ENCODE measurements around the gene C1QA. TPM values are rescaled to one million over a fixed set of nuclear protein-coding genes. Genes with fewer than 3 reads are reported as not detected.

The C1QA gene
- total and polyA plus RNA-seq, 10 of the 15 experiments (the other 5 are each of a cell fraction or from before 2014, with no cell fraction given), result 0.59 TPM; not detected in 9

- TF ChIP-seq EED (IDR thresholded peaks at IDR 0.05; ENCODE audit: low read depth) (no peak), BHLHE40 (IDR thresholded peaks at IDR 0.05; ENCODE audit: borderline replicate concordance in 1 of 2, low read depth in 2 of 2, low read length in 1 of 2) (0 out of 4 replicates have a peak, but pooled peaks of 1 of the 2 experiments have one; percentile 16), IKZF2 (IDR thresholded peaks at IDR 0.05) (no peak), ASH2L (IDR thresholded peaks at IDR 0.05; ENCODE audit: borderline replicate concordance, low read depth) (no peak), ESRRA (IDR thresholded peaks at IDR 0.05; ENCODE audit: low read length) (no peak), ZBTB11 (CRISPR knock-in tag; IDR thresholded peaks at IDR 0.05) (no peak), ATF2 (IDR thresholded peaks at IDR 0.05; ENCODE audit: low read length) (no peak), PML (IDR thresholded peaks at IDR 0.05; ENCODE audit: low read length) (no peak), SIN3A (IDR thresholded peaks at IDR 0.05; ENCODE audit: low read depth, low read length) (no peak), CTCF (IDR thresholded peaks at IDR 0.05 in 2 of 3, conservative IDR thresholded peaks at IDR 0.05 in 1 of 3; ENCODE audit: control insufficient read depth in 2 of 3, extremely low read depth in 1 of 3, insufficient read depth in 1 of 3, low read depth in 3 of 3, low read length in 3 of 3) (peak; percentile 83 to 93 (median 89)), SIX5 (IDR thresholded peaks at IDR 0.05; ENCODE audit: low read depth, low read length, severe bottlenecking) (no peak), RAD21 (IDR thresholded peaks at IDR 0.05; ENCODE audit: insufficient read depth, low read depth, low read length) (peak; percentile 77), MLLT1 (IDR thresholded peaks at IDR 0.05) (no peak), NFXL1 (IDR thresholded peaks at IDR 0.05; ENCODE audit: borderline replicate concordance) (no peak), HCFC1 (IDR thresholded peaks at IDR 0.05; ENCODE audit: low read length) (no peak), EGR1 (IDR thresholded peaks at IDR 0.05; ENCODE audit: borderline replicate concordance in 1 of 2, low read depth in 2 of 2, low read length in 2 of 2) (0 out of 3 replicates have a peak, but pooled peaks of 1 of the 2 experiments have one; percentile 12), POLR2AphosphoS2 (IDR thresholded peaks at IDR 0.05; ENCODE audit: low read depth, low read length) (no peak), ZSCAN29 (IDR thresholded peaks at IDR 0.05) (no peak)
Measured at GRCh38 chr1:22641906-22642636, 5.6 kb downstream of the C1QA start (continued).
